Measurements from ENCODE around the gene MRS2. TPM values are rescaled to one million over a fixed set of nuclear protein-coding genes. Genes with fewer than 3 reads are reported as not detected.
A peak's percentile ranks its signal among the peaks of the same experiment; 100 is the strongest.

Gene MRS2
- total RNA-seq, 1 donor from 2014 or later: 18.0 TPM

DNA sequence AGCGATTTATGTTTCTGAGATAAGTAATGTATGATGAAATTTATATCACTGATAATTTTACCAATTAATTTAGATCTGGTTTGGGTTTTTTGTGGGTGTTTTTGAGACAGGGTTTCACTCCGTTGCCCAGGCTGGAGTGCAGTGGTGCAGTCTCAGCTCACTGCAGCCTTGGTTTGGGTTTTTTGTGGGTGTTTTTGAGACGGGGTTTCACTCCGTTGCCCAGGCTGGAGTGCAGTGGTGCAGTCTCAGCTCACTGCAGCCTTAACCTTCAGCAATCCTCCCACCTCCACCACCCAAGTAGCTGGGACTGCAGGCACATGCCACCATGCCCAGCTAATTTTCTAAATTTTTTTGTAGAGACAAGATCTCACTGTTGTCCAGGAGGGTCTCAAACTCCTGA is 13.0 kb downstream of the MRS2 start:
- TF ChIP-seq, protein P1, sequence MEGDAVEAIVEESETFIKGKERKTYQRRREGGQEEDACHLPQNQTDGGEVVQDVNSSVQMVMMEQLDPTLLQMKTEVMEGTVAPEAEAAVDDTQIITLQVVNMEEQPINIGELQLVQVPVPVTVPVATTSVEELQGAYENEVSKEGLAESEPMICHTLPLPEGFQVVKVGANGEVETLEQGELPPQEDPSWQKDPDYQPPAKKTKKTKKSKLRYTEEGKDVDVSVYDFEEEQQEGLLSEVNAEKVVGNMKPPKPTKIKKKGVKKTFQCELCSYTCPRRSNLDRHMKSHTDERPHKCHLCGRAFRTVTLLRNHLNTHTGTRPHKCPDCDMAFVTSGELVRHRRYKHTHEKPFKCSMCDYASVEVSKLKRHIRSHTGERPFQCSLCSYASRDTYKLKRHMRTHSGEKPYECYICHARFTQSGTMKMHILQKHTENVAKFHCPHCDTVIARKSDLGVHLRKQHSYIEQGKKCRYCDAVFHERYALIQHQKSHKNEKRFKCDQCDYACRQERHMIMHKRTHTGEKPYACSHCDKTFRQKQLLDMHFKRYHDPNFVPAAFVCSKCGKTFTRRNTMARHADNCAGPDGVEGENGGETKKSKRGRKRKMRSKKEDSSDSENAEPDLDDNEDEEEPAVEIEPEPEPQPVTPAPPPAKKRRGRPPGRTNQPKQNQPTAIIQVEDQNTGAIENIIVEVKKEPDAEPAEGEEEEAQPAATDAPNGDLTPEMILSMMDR (IDR thresholded peaks at IDR 0.05): no peak
- peaks cover 31% of the 10 kb centered on the region for H3K36me3 Mint-ChIP-seq (ENCODE audit: low read depth)
- no peaks in the 10 kb centered on the region for H3K4me1 Mint-ChIP-seq (ENCODE audit: low read depth)

DNA sequence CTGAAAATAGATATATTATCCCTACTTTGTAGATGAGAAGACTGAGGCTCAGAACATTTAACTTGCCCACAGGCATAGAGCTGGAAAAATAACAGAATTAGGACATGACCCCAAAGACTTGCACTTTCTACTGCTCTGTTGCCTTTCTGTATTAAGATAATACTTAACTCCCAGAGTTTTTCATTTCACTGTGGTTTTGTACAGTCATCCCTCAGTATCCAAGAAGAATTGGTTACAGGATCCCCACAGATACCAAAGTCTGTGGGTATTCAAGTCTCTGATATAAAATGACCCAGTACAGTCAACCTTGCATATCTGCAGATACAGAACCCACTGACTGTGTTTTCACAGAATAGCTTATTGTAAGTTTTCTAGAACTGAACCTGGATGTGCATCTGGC is 16.8 kb downstream of the MRS2 start:
- H3K36me3 Mint-ChIP-seq (ENCODE audit: low read depth): peaks cover 38% of the 10 kb centered on the region
- H3K9me3 Mint-ChIP-seq (ENCODE audit: low read depth): no peaks in the 10 kb centered on the region

More for the DNA sequence above, 13.0 kb downstream of the MRS2 start:
- Mint-ChIP-seq H3K27me3 (ENCODE audit: low read depth) (no peaks in the 10 kb centered on the region), H3K9me3 (ENCODE audit: low read depth) (no peaks in the 10 kb centered on the region), H3K27ac (ENCODE audit: unreplicated experiment) (no peak overlapping the region), H3K4me3 (ENCODE audit: unreplicated experiment) (no peak overlapping the region)
- no peak for DNase-seq (ENCODE audit: low spot score)

DNA sequence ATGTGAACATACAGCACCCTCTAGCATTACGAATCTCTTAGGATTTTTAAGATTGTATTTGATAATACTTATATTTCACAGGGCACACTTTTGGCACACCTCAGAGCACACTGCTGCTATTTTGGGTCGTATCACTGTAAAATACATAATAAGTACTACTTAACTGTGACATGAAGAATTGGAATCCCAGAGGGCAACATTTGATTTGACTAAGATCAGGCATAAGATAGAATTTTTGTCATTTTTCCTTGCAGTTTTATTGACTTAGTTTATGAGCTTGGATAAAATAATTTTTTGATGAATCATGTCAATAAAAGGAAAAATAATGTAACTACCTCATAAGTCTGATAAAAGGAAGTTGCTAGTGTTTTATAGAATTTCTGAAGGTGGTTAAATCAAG is 22.4 kb downstream of the MRS2 start:
- Mint-ChIP-seq H3K9me3 (ENCODE audit: low read depth) (no peaks in the 10 kb centered on the region), H3K36me3 (ENCODE audit: low read depth) (peaks cover 26% of the 10 kb centered on the region), H3K4me3 (ENCODE audit: unreplicated experiment) (no peak overlapping the region), H3K27me3 (ENCODE audit: low read depth) (no peaks in the 10 kb centered on the region), H3K4me1 (ENCODE audit: low read depth) (peaks cover 20% of the 10 kb centered on the region), H3K27ac (ENCODE audit: unreplicated experiment) (no peak overlapping the region)
- TF ChIP-seq, protein P1 (IDR thresholded peaks at IDR 0.05): no peak
- no peak for DNase-seq (ENCODE audit: low spot score)

More for the DNA sequence above, 16.8 kb downstream of the MRS2 start:
- TF ChIP-seq, protein P1 (IDR thresholded peaks at IDR 0.05): no peak
- no peak for DNase-seq (ENCODE audit: low spot score)
- Mint-ChIP-seq H3K27ac (ENCODE audit: unreplicated experiment) (no peak overlapping the region), H3K4me1 (ENCODE audit: low read depth) (no peaks in the 10 kb centered on the region), H3K4me3 (ENCODE audit: unreplicated experiment) (no peak overlapping the region), H3K27me3 (ENCODE audit: low read depth) (no peaks in the 10 kb centered on the region)

DNA sequence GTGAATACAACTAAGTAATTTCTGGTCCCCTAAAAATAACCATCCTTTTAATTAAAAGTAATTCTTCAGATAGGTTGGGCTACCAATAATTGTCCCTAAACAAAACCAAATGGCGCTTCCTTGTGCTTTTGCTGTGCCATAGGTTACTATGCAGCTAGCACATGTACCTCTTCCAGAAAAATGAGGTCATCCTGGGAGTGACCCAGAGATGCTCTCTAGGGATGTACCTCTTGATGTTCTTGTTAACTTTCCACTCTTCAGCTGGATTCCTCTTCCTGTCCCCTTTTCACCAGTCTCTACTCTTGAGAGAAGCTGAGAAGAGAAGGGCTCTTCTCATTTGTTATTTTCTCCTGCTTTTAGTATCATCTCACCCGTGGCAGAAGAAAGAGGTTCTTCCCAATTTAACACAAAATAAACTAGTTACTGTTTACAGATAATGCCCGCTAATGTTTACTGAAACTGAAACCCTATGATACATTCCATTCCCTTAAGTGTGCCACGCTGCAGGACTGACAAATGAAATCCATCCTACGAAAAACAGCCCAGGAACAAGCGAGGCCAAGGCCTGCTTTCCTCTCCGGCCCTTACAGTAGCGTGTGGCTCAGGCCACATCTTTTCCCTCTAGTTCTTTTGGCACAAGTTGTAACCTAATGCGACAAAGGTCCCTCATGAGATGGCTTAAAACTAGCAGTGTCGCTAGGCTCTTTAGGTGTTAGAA is 24.2 kb downstream of the MRS2 start:
- H3K27me3 Mint-ChIP-seq (ENCODE audit: low read depth): no peaks in the 10 kb centered on the region
- H3K4me3 Mint-ChIP-seq (ENCODE audit: unreplicated experiment): no peak overlapping the region
- TF ChIP-seq, protein P1 (IDR thresholded peaks at IDR 0.05): no peak
- H3K36me3 Mint-ChIP-seq (ENCODE audit: low read depth): peaks cover 17% of the 10 kb centered on the region
- H3K27ac Mint-ChIP-seq (ENCODE audit: unreplicated experiment): peak overlapping the region; percentile 14
- H3K9me3 Mint-ChIP-seq (ENCODE audit: low read depth): no peaks in the 10 kb centered on the region
- peaks cover 20% of the 10 kb centered on the region for H3K4me1 Mint-ChIP-seq (ENCODE audit: low read depth)
- no peak for DNase-seq (ENCODE audit: low spot score)

DNA sequence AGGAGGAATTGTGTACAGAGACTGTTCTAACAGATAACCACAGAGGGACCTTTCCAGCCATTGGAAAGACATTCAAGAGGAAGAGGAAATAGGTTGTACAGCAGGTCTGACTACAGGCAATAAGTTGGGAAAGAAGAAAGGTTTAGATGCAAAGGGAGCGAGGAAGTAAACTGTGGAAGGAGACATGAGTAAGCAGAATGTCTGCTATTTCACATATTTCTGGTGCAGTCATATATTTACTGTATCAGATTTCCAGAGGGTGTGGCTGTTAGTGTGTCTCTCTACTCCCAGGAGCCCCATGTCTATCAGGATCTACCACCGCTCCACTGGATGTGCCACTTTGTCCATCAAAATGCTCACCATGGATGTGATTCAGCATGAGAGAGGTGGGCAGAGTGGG is 25.9 kb downstream of the MRS2 start:
- Mint-ChIP-seq H3K27me3 (ENCODE audit: low read depth) (no peaks in the 10 kb centered on the region), H3K36me3 (ENCODE audit: low read depth) (peaks cover 9% of the 10 kb centered on the region), H3K4me1 (ENCODE audit: low read depth) (peaks cover 20% of the 10 kb centered on the region), H3K9me3 (ENCODE audit: low read depth) (no peaks in the 10 kb centered on the region), H3K27ac (ENCODE audit: unreplicated experiment) (peak overlapping the region; percentile 91), H3K4me3 (ENCODE audit: unreplicated experiment) (no peak overlapping the region)
- TF ChIP-seq, protein P1 (IDR thresholded peaks at IDR 0.05): no peak
- no peak for DNase-seq (ENCODE audit: low spot score)
